Uterus (tissue), 2 donors: Measurements from ENCODE around the gene FREM1.

ENCODE experiments used
- CTCF ChIP-seq, 4 experiments: fragments of 200-600 bp in 2 of 4; fragments of 450-650 bp in 2 of 4; sonication (generic) in 2 of 4; IDR thresholded peaks; one replicate each; pipeline ENCODE4 v1.5.1; 2016 to 2019; ENCODE audit warnings: antibody characterized with exemption in 4 of 4, mild to moderate bottlenecking in 2 of 4, moderate library complexity in 1 of 4
- POLR2A ChIP-seq, 2 donors: fragments of 450-650 bp; IDR thresholded peaks; one replicate each; pipeline ENCODE4 v1.6.1; 2016; ENCODE audit warnings: antibody characterized with exemption in 2 of 2, mild to moderate bottlenecking in 1 of 2, moderate library complexity in 1 of 2

DNA sequence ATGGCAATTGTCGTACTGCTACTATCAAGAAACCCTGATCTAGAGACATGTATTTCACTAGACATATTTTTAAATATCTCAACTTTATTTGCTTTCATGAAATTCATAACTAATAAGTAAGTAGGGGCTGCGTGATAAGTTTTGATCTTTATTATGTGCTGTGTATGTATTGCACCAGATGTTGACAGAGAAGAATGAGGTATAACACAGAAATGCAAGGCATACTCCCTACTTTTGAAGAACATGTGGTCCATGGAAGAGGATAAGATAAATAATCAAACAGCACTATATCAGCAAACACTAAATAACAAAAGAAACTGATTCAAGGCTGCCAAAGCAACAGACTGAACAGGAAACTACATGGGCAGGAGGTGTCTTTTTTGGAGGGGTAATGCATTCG is 60.9 kb downstream of the FREM1 start:
- TF ChIP-seq CTCF (IDR thresholded peaks at IDR 0.05) (no peak), POLR2A (IDR thresholded peaks at IDR 0.05) (no peak)
